Measurements from ENCODE around the gene BMP2K.

- no peak for TF ChIP-seq CTCF (IDR thresholded peaks at IDR 0.05; ENCODE audit: low read depth, low read length)
- no peak for TF ChIP-seq MAX (IDR thresholded peaks at IDR 0.05; ENCODE audit: low read depth, low read length)
Measured at GRCh38 chr4:78797777-78798284, 21.7 kb downstream of the BMP2K start.
